Gastroesophageal sphincter (tissue), 4 donors: Measurements from ENCODE around the gene RAB25. TPM values are rescaled to one million over a fixed set of nuclear protein-coding genes. Genes with fewer than 3 reads are reported as not detected.
"Not testable (repeated sequence)": the region's sequence is repeated elsewhere in the genome, so short reads cannot be mapped to it uniquely, and the experiment has no call there.

Experiments
- ATAC-seq: fragments of 150-250 bp; one replicate; pipeline ENCODE4 v1.9.1; 2016; ENCODE audit warnings: mild to moderate bottlenecking, moderate library complexity
- H3K27ac ChIP-seq, 4 donors: fragments of 200-600 bp; sonication (generic) in 3 of 4; 1 replicate in 3 of 4; 2 replicates in 1 of 4; pipeline ENCODE4 v1.5.1; 2016 to 2019
- H3K27me3 ChIP-seq: fragments of 200-600 bp; sonication (generic); one replicate; pipeline ENCODE4 v1.5.1; 2019
- H3K36me3 ChIP-seq, 2 donors: fragments of 200-600 bp; sonication (generic); one replicate each; pipeline ENCODE4 v1.5.1; 2019; ENCODE audit warnings: control low read depth in 1 of 2
- H3K4me1 ChIP-seq, 3 donors: fragments of 200-600 bp; sonication (generic); 1 replicate in 2 of 3; 2 replicates in 1 of 3; pipeline ENCODE4 v1.5.1; 2016 to 2019; ENCODE audit warnings: control low read depth in 2 of 3
- H3K4me3 ChIP-seq, 2 donors: fragments of 200-600 bp; sonication (generic); one replicate each; pipeline ENCODE4 v1.5.1; 2019; ENCODE audit warnings: mild to moderate bottlenecking in 1 of 2, moderate library complexity in 1 of 2
- H3K9me3 ChIP-seq, 3 donors: fragments of 200-600 bp; sonication (generic); one replicate each; pipeline ENCODE4 v1.5.1; 2017 to 2019; ENCODE audit warnings: control low read depth in 2 of 3
- EP300 ChIP-seq: sonication (generic); formaldehyde crosslinking; IDR thresholded peaks from one replicate; pipeline ENCODE4 v1.6.1; 2017; ENCODE audit warnings: antibody characterized with exemption, mild to moderate bottlenecking
- POLR2A ChIP-seq, 2 donors: fragments of 450-650 bp; IDR thresholded peaks; one replicate each; pipeline ENCODE4 v1.6.1; 2017; ENCODE audit warnings: antibody characterized with exemption in 2 of 2, mild to moderate bottlenecking in 2 of 2, moderate library complexity in 1 of 2
- POLR2AphosphoS5 ChIP-seq: sonication (generic); formaldehyde crosslinking; IDR thresholded peaks from one replicate; pipeline ENCODE4 v1.6.1; 2017; ENCODE audit warnings: antibody characterized with exemption
- WGBS, 2 donors: methylation state at CpG; one replicate each; pipeline ENCODE4 v1.1.5; 2018; ENCODE audit warnings: low coverage in 1 of 2; 5-methylcytosine and 5-hydroxymethylcytosine counted together
- total RNA-seq, 4 donors: library from RNA; depleted of rRNA; stranded (reverse); fragments of >200 nt; gene quantifications; one replicate each; pipeline ENCODE4 v1.1.0, GENCODE V29; 2016
- TF ChIP-seq, protein P1 (sequence below), 4 experiments: fragments of 200-600 bp in 2 of 4; fragments of 450-650 bp in 2 of 4; sonication (generic) in 1 of 4; IDR thresholded peaks; one replicate each; pipeline ENCODE4 v1.5.1; 2017 to 2019; ENCODE audit warnings: antibody characterized with exemption in 4 of 4, mild to moderate bottlenecking in 2 of 4, moderate library complexity in 2 of 4

RAB25 gene
- total RNA-seq, 4 donors from 2014 or later = 22.1 TPM; not detected in 3

DNA sequence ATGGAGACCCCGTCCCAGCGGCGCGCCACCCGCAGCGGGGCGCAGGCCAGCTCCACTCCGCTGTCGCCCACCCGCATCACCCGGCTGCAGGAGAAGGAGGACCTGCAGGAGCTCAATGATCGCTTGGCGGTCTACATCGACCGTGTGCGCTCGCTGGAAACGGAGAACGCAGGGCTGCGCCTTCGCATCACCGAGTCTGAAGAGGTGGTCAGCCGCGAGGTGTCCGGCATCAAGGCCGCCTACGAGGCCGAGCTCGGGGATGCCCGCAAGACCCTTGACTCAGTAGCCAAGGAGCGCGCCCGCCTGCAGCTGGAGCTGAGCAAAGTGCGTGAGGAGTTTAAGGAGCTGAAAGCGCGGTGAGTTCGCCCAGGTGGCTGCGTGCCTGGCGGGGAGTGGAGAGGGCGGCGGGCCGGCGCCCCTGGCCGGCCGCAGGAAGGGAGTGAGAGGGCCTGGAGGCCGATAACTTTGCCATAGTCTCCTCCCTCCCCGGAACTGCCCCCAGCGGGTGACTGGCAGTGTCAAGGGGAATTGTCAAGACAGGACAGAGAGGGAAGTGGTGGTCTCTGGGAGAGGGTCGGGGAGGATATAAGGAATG, 54.1 kb downstream of the RAB25 start:
- Histone ChIP-seq H3K4me1 (peaks cover 0 to 70% (median 35%) of the 10 kb centered on the region in 3 donors), H3K36me3 (no peaks in the 10 kb centered on the region), H3K4me3 (peak overlapping the region; percentile 90 to 93), H3K27ac (peak overlapping the region; percentile 94 to 100 (median 100)), H3K27me3 (no peaks in the 10 kb centered on the region), H3K9me3 (no peaks in the 10 kb centered on the region)
- TF ChIP-seq EP300 (no peak), POLR2AphosphoS5 (no peak), POLR2A (IDR thresholded peaks at IDR 0.05) (no peak)
- TF ChIP-seq, protein P1, sequence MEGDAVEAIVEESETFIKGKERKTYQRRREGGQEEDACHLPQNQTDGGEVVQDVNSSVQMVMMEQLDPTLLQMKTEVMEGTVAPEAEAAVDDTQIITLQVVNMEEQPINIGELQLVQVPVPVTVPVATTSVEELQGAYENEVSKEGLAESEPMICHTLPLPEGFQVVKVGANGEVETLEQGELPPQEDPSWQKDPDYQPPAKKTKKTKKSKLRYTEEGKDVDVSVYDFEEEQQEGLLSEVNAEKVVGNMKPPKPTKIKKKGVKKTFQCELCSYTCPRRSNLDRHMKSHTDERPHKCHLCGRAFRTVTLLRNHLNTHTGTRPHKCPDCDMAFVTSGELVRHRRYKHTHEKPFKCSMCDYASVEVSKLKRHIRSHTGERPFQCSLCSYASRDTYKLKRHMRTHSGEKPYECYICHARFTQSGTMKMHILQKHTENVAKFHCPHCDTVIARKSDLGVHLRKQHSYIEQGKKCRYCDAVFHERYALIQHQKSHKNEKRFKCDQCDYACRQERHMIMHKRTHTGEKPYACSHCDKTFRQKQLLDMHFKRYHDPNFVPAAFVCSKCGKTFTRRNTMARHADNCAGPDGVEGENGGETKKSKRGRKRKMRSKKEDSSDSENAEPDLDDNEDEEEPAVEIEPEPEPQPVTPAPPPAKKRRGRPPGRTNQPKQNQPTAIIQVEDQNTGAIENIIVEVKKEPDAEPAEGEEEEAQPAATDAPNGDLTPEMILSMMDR (IDR thresholded peaks at IDR 0.05) = no peak
- no peak for ATAC-seq
- 0 to 8% methylated on average over 2 to 11 of the region's 49 CpGs for WGBS, 2 donors

- H3K27ac ChIP-seq = peak overlapping the region; percentile 94 to 100 (median 100)
- ATAC-seq = no peak
- H3K36me3 ChIP-seq = peaks cover 0 to 5% of the 10 kb centered on the region in 2 donors
- no peaks in the 10 kb centered on the region for H3K27me3 ChIP-seq
- no peaks in the 10 kb centered on the region for H3K9me3 ChIP-seq
- peak overlapping the region; percentile 90 to 93 for H3K4me3 ChIP-seq
- peak; percentile 29 to 47 for TF ChIP-seq POLR2A (IDR thresholded peaks at IDR 0.05)
- TF ChIP-seq EP300 = no peak
- peak; percentile 72 for TF ChIP-seq POLR2AphosphoS5
- WGBS, 2 donors = 0% methylated on average over 9 of the region's 19 CpGs
- peaks cover 0 to 78% (median 43%) of the 10 kb centered on the region in 3 donors for H3K4me1 ChIP-seq
These were observed 54.8 kb downstream of the RAB25 start for GRCh38 chr1:156115514-156116374.

DNA sequence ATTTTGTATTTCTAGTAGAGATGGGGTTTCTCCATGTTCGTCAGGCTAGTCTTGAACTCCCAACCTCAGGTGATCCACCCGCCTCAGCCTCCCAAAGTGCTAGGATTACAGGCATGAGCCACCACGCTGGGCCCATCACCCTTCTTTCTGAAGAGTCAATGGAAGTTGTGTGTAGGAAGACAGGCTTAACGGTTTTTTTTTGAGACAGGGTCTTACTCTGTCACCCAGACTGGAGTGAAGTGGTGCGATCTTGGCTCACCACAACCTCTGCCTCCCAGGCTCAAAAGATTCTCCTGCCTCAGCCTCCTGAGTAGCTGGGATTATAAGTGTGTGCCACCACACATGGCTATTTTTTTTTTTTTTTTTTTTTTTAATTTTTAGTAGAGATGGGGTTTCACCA, 55.8 kb downstream of the RAB25 start:
- peak overlapping the region; percentile 94 to 100 (median 100) for H3K27ac ChIP-seq
- not testable (repeated sequence) for H3K9me3 ChIP-seq, H3K36me3 ChIP-seq, H3K27me3 ChIP-seq, ATAC-seq
- H3K4me1 ChIP-seq = peaks cover 7 to 81% (median 52%) of the 10 kb centered on the region in 3 donors
- H3K4me3 ChIP-seq = peak overlapping the region; percentile 90 to 93
- WGBS, 2 donors = 20% methylated on average over 1 of the region's 5 CpGs; no CpG with 5 or more reads in 1 of the 2 donors

GRCh38 chr1:156117414-156118176, 56.6 kb downstream of the RAB25 start:
- Histone ChIP-seq H3K36me3 (peaks cover 0 to 5% of the 10 kb centered on the region in 2 donors), H3K4me1 (peaks cover 7 to 81% (median 57%) of the 10 kb centered on the region in 3 donors), H3K9me3 (no peaks in the 10 kb centered on the region)

DNA sequence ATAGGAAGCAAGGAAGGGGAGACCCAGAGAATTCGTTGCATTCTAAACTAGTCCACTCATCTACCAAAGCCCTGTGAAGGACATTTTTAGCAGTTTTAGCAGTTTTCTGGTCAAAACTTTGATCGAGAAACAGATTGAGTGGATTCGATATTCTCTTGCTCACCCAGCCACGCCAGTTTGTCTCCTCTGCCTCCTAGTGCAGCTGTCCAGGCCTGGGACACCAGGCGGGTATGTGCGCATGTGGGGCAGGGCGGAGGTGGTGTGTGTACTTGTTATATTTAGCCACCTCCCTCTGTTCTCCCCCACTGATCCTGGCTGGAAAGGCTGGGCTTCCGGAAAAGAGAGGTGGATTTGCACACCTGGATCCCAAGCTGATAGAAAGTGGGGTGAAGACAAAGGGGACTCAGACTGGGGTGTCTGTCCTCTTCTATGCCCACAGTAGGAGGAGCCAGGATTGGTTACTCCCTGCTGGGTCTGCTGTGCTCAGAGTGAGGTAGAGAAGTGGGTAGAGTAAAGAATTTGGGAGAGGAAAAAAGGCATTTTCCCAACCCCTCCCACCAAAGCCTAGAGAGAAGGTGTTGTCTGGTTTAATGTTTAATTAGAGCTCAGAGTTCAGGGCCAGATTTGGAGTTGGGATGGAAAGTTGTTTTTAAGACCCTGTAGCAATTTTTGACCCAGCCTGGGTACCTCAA, 57.4 kb downstream of the RAB25 start:
- H3K9me3 ChIP-seq = no peaks in the 10 kb centered on the region
- TF ChIP-seq, protein P1 (IDR thresholded peaks at IDR 0.05) = no peak
- TF ChIP-seq POLR2AphosphoS5 = peak; percentile 84
- TF ChIP-seq POLR2A (IDR thresholded peaks at IDR 0.05) = peak; percentile 42 to 57
- peak overlapping the region; percentile 90 to 93 for H3K4me3 ChIP-seq
- 0 to 7% methylated on average over 1 to 7 of the region's 8 CpGs for WGBS, 2 donors
- H3K4me1 ChIP-seq = peaks cover 7 to 81% (median 54%) of the 10 kb centered on the region in 3 donors
- H3K27me3 ChIP-seq = no peaks in the 10 kb centered on the region
- no peak for ATAC-seq
- peaks cover 0 to 5% of the 10 kb centered on the region in 2 donors for H3K36me3 ChIP-seq
- H3K27ac ChIP-seq = peak overlapping the region; percentile 94 to 100 (median 100)

More at GRCh38 chr1:156117414-156118176, 56.6 kb downstream of the RAB25 start:
- no peak for ATAC-seq
- WGBS, 2 donors = 2 to 13% methylated on average over 6 of the region's 13 CpGs
- H3K27me3 ChIP-seq = no peaks in the 10 kb centered on the region
- H3K27ac ChIP-seq = peak overlapping the region; percentile 94 to 100 (median 100)
- TF ChIP-seq EP300 = no peak
- TF ChIP-seq, protein P1 (IDR thresholded peaks at IDR 0.05) = no peak
- TF ChIP-seq POLR2AphosphoS5 = no peak
- TF ChIP-seq POLR2A (IDR thresholded peaks at IDR 0.05) = no peak
- H3K4me3 ChIP-seq = peak overlapping the region; percentile 90 to 93
